CD1c-positive myeloid dendritic cell (primary cell): ENCODE measurements around the gene DDX10.
"Not testable (repeated sequence)": the region's sequence is repeated elsewhere in the genome, so short reads cannot be mapped to it uniquely, and the experiment has no call there.

Experiments used
- DNase-seq: peaks from one replicate; pipeline ENCODE4 v3.0.0-alpha.2; 2016; ENCODE audit errors: extremely low spot score

The DDX10 gene

GRCh38 chr11:108823960-108824359 is 159.1 kb downstream of the DDX10 start:
- DNase-seq, result not testable (repeated sequence)

GRCh38 chr11:108824545-108824944 is 159.7 kb downstream of the DDX10 start:
- no peak for DNase-seq

GRCh38 chr11:108825381-108825780 is 160.5 kb downstream of the DDX10 start:
- DNase-seq, result no peak

- DNase-seq, result no peak
These were observed 161.3 kb downstream of the DDX10 start for GRCh38 chr11:108826136-108826535.

- DNase-seq, result no peak
These were observed 170.8 kb downstream of the DDX10 start for GRCh38 chr11:108835624-108836023.

GRCh38 chr11:108836541-108836940 is 171.7 kb downstream of the DDX10 start:
- no peak for DNase-seq

- DNase-seq, result no peak
These were observed 173.4 kb downstream of the DDX10 start for GRCh38 chr11:108838102-108838791.

GRCh38 chr11:108838792-108839105 is 173.9 kb downstream of the DDX10 start:
- DNase-seq, result peak; percentile 3

- DNase-seq, result no peak
These were observed 181.1 kb downstream of the DDX10 start for GRCh38 chr11:108846009-108846408.

GRCh38 chr11:108847298-108847990 is 182.6 kb downstream of the DDX10 start:
- no peak for DNase-seq

- no peak for DNase-seq
These were observed 186.9 kb downstream of the DDX10 start for GRCh38 chr11:108851781-108852180.

- DNase-seq, result no peak
These were observed 187.8 kb downstream of the DDX10 start for GRCh38 chr11:108852701-108853100.

GRCh38 chr11:108853151-108853550 is 188.3 kb downstream of the DDX10 start:
- DNase-seq, result no peak

GRCh38 chr11:108853864-108854263 is 189.0 kb downstream of the DDX10 start:
- DNase-seq, result no peak

- DNase-seq, result no peak
These were observed 189.5 kb downstream of the DDX10 start for GRCh38 chr11:108854346-108854745.

- no peak for DNase-seq
These were observed 192.5 kb downstream of the DDX10 start for GRCh38 chr11:108857382-108857781.

- no peak for DNase-seq
These were observed 193.8 kb downstream of the DDX10 start for GRCh38 chr11:108858622-108859021.

- DNase-seq, result no peak
These were observed 194.6 kb downstream of the DDX10 start for GRCh38 chr11:108859510-108859909.

GRCh38 chr11:108863528-108863927 is 198.7 kb downstream of the DDX10 start:
- DNase-seq, result no peak

GRCh38 chr11:108865406-108865805 is 200.5 kb downstream of the DDX10 start:
- no peak for DNase-seq

GRCh38 chr11:108866781-108867180 is 201.9 kb downstream of the DDX10 start:
- DNase-seq, result no peak

- DNase-seq, result no peak
These were observed 205.6 kb downstream of the DDX10 start for GRCh38 chr11:108870373-108871020.

- DNase-seq, result no peak
These were observed 206.3 kb downstream of the DDX10 start for GRCh38 chr11:108871152-108871551.
